Measurements from ENCODE around the gene DACT2. TPM values are rescaled to one million over a fixed set of nuclear protein-coding genes. Genes with fewer than 3 reads are reported as not detected.

DACT2 gene
- total RNA-seq, 1 experiment from 2014 or later: not detected

DNA sequence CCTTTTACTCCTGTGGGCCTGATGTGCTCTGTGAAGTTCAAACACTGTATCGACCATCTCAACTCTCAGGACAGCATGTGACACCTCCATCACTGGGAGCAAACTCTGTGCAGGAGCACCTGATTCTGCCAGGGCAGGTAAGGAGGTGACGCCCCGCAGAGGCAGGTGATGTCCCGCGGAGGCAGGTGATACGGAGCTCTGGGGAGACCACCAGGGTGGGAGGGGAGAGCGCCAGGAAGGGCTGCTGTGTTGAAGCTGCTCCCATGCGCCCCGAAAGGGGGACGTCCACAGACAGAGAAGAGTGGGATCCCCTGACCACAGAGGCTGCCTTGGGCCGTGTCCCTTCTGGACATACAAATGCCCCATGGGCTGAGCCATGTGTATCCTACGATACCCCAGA, 58.3 kb downstream of the DACT2 start:
- in situ Hi-C loops (cut with HindIII; ENCODE audit: low pct_unique_long_range_greater_than_20kb, low sequenced_read_pairs): no loop called here
- no peak for DNase-seq (ENCODE audit: low read depth)

GRCh38 chr6:168260420-168260987, 59.1 kb downstream of the DACT2 start:
- in situ Hi-C loops (cut with HindIII; ENCODE audit: low pct_unique_long_range_greater_than_20kb, low sequenced_read_pairs): no loop called here

GRCh38 chr6:168258795-168259194, 60.8 kb downstream of the DACT2 start:
- DNase-seq (ENCODE audit: low read depth): no peak
- in situ Hi-C loops (cut with HindIII; ENCODE audit: low pct_unique_long_range_greater_than_20kb, low sequenced_read_pairs): no loop called here

More at GRCh38 chr6:168260420-168260987, 59.1 kb downstream of the DACT2 start:
- no peak for DNase-seq (ENCODE audit: low read depth)

DNA sequence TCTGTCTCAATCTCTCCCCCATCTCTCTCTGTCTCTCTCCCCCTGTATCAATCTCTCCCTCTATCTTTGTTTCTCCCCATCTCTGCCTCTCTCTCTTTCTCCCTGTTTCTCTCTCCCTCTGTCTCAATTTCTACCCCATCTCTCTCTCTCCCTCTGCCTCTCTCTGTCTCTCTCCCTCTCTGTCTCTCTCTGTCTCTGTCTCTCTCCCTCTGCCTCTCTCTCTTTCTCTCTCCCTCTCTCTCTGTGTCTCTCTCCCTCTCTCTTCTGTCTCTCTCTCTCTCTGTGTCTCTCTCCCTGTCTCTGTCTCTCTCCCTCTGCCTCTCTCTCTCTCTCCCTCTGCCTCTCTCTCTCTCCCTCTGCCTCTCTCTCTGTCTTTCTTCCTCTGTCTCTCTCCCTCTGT, 62.6 kb downstream of the DACT2 start:
- DNase-seq (ENCODE audit: low read depth): no peak
- in situ Hi-C loops (cut with HindIII; ENCODE audit: low pct_unique_long_range_greater_than_20kb, low sequenced_read_pairs): no loop called here

Other genes with a start within 250 kb of the DACT2 start
- not detected in 2 replicates for gene FRMD1, start 240.6 kb downstream of the DACT2 start, total RNA-seq (2014; rRNA removed; shearing (Covaris generic); ENCODE audit: low replicate concordance)
- gene SMOC2, start 121.4 kb upstream of the DACT2 start, total RNA-seq (2014; rRNA removed; shearing (Covaris generic); ENCODE audit: low replicate concordance): 0.68 TPM in 1 of 2 replicates, not detected in the other

All from Caki2 (cell line).